Measurements from ENCODE around the gene LPIN2.
A peak's percentile ranks its signal among the peaks of the same experiment; 100 is the strongest.

The LPIN2 gene

GRCh38 chr18:3002732-3003131, 10.2 kb downstream of the LPIN2 start:
- DNase-seq (ENCODE audit: low read depth): no peak
- TF ChIP-seq, protein P1, sequence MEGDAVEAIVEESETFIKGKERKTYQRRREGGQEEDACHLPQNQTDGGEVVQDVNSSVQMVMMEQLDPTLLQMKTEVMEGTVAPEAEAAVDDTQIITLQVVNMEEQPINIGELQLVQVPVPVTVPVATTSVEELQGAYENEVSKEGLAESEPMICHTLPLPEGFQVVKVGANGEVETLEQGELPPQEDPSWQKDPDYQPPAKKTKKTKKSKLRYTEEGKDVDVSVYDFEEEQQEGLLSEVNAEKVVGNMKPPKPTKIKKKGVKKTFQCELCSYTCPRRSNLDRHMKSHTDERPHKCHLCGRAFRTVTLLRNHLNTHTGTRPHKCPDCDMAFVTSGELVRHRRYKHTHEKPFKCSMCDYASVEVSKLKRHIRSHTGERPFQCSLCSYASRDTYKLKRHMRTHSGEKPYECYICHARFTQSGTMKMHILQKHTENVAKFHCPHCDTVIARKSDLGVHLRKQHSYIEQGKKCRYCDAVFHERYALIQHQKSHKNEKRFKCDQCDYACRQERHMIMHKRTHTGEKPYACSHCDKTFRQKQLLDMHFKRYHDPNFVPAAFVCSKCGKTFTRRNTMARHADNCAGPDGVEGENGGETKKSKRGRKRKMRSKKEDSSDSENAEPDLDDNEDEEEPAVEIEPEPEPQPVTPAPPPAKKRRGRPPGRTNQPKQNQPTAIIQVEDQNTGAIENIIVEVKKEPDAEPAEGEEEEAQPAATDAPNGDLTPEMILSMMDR (IDR thresholded peaks at IDR 0.05; ENCODE audit: low read length, missing control alignments): no peak

DNA sequence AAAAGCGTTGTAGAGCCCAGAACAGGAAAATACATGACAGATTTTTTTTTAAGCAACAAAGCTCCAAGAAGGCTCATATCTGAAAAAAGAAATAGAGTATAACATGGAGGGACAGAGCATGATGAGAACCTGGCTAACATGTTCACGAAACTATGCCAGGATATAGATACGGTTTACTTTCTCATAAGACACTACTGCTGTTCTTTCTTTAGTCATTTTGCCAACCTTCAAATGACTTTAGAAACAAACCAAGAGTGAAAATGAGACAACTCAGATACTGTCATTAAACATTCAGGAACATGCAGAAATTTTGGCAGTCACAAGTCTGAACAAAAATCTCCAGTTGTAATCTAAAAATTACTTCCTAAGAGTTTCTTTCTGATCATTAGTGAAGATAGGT, 14.3 kb downstream of the LPIN2 start:
- no peak overlapping the region for H3K4me3 ChIP-seq (replicated peaks; ENCODE audit: low read depth, low read length)
- TF ChIP-seq, protein P1 (IDR thresholded peaks at IDR 0.05; ENCODE audit: low read length, missing control alignments): no peak
- no peak for DNase-seq (ENCODE audit: low read depth)

More at GRCh38 chr18:3002732-3003131, 10.2 kb downstream of the LPIN2 start:
- no peak overlapping the region for H3K4me3 ChIP-seq (replicated peaks; ENCODE audit: low read depth, low read length)

DNA sequence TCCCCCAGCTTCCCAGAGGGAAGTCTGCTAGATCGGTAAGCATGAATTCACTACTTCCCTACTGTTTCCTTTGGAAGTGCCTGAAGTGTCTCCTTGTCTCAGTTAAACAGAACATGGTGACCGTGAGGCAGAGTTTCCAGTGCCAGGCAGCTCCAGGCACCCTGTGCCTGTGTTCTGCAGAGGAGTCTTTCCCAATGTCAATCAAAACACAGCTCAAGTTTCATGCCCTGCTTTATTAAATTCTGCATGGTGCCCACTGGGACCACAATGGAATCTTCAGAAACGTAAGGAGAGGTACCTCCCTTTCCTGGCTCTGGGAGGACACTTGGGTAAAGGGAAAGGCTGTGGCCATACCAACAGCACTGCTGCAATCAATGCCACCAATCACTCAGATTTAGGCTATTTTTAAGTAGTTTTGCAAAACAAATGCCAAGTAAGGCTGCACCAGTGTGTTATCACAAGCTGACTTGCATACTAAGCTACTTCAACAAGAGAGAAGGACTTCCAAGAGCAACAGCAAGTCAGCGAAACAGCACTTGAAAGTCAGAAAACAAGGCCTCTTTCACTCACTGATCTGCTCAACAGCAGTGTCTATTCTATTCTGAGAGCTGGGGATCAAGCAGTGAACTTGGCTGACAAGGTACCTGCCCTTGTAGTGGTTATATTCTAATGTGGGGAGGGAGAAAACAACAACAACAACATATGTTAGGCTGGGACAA, 14.9 kb downstream of the LPIN2 start:
- no peak for DNase-seq (ENCODE audit: low read depth)
- TF ChIP-seq, protein P1 (IDR thresholded peaks at IDR 0.05; ENCODE audit: low read length, missing control alignments): no peak
- H3K4me3 ChIP-seq (replicated peaks; ENCODE audit: low read depth, low read length): no peak overlapping the region

DNA sequence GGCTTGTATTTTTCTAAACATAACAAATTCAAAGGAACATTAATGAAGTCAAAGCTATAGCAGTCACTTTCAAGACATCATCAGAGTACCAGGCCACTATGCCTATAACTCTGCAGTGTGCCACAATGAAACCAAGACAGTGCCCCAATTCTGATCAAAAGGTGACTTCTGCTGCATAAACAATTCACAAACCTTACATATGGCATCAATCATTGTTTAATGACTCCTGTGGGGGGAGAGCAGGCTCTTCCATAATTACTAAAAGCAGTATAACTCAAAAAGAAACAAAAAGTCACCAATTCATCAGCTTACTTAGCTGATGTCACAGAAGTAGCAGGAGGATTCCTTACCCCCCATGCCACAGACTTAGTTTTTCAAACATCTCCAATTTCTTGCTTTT, 15.5 kb downstream of the LPIN2 start:
- TF ChIP-seq, protein P1 (IDR thresholded peaks at IDR 0.05; ENCODE audit: low read length, missing control alignments): no peak
- H3K4me3 ChIP-seq (replicated peaks; ENCODE audit: low read depth, low read length): no peak overlapping the region
- no peak for DNase-seq (ENCODE audit: low read depth)

GRCh38 chr18:2994603-2995432, 18.1 kb downstream of the LPIN2 start:
- no peak for DNase-seq (ENCODE audit: low read depth)
- H3K4me3 ChIP-seq (replicated peaks; ENCODE audit: low read depth, low read length): no peak overlapping the region
- TF ChIP-seq, protein P1 (IDR thresholded peaks at IDR 0.05; ENCODE audit: low read length, missing control alignments): peak; percentile 7

- H3K4me3 ChIP-seq (replicated peaks; ENCODE audit: low read depth, low read length): no peak overlapping the region
- DNase-seq (ENCODE audit: low read depth): no peak
- TF ChIP-seq, protein P1 (IDR thresholded peaks at IDR 0.05; ENCODE audit: low read length, missing control alignments): no peak
Measured at GRCh38 chr18:2994020-2994589, 18.8 kb downstream of the LPIN2 start.
